GM19372 (cell line): ENCODE data around the gene MAML1.
"Not testable (repeated sequence)": the region's sequence is repeated elsewhere in the genome, so short reads cannot be mapped to it uniquely, and the experiment has no call there.

Experiments used
- ATAC-seq: cut with Tn5 transposase; IDR thresholded peaks from one replicate; pipeline ENCODE4 v1.9.1; 2021; ENCODE audit warnings: mild to moderate bottlenecking, low read depth, moderate library complexity; ENCODE audit not compliant: unreplicated experiment

The MAML1 gene

GRCh38 chr5:179731791-179732411, 721 bp upstream of the MAML1 start:
- ATAC-seq, result peak; percentile 12

- peak; percentile 19 for ATAC-seq
Observed at GRCh38 chr5:179732918-179733771, 523 bp downstream of the MAML1 start.

- ATAC-seq, result no peak
Observed at GRCh38 chr5:179733772-179734126, 1.1 kb downstream of the MAML1 start.

- no peak for ATAC-seq
Observed at GRCh38 chr5:179734536-179735164, 2.0 kb downstream of the MAML1 start.

- no peak for ATAC-seq
Observed at GRCh38 chr5:179738742-179739141, 6.1 kb downstream of the MAML1 start.

- not testable (repeated sequence) for ATAC-seq
Observed at GRCh38 chr5:179744106-179744505, 11.5 kb downstream of the MAML1 start.

GRCh38 chr5:179746872-179747271, 14.2 kb downstream of the MAML1 start:
- ATAC-seq, result no peak

GRCh38 chr5:179747811-179748210, 15.2 kb downstream of the MAML1 start:
- no peak for ATAC-seq

GRCh38 chr5:179749857-179750508, 17.4 kb downstream of the MAML1 start:
- no peak for ATAC-seq

- ATAC-seq, result no peak
Observed at GRCh38 chr5:179753971-179754370, 21.3 kb downstream of the MAML1 start.

- no peak for ATAC-seq
Observed at GRCh38 chr5:179755022-179755421, 22.4 kb downstream of the MAML1 start.

GRCh38 chr5:179758955-179759354, 26.3 kb downstream of the MAML1 start:
- ATAC-seq, result no peak

- ATAC-seq, result no peak
Observed at GRCh38 chr5:179759581-179760551, 27.2 kb downstream of the MAML1 start.

GRCh38 chr5:179762079-179762780, 29.6 kb downstream of the MAML1 start:
- ATAC-seq, result no peak

- ATAC-seq, result no peak
Observed at GRCh38 chr5:179762781-179763176, 30.2 kb downstream of the MAML1 start.

GRCh38 chr5:179763215-179763945, 30.8 kb downstream of the MAML1 start:
- ATAC-seq, result no peak

- no peak for ATAC-seq
Observed at GRCh38 chr5:179764056-179764455, 31.4 kb downstream of the MAML1 start.

- no peak for ATAC-seq
Observed at GRCh38 chr5:179765400-179765799, 32.8 kb downstream of the MAML1 start.
